Stimulated activated CD4-positive, alpha-beta T cell treated with anti-CD3 and anti-CD28 coated beads, Interleukin-15, amount 100 ng/mL, for 1 hour (primary cell): ENCODE results near the gene DOCK2.
"Not testable (repeated sequence)": the region's sequence is repeated elsewhere in the genome, so short reads cannot be mapped to it uniquely, and the experiment has no call there.

Experiments used
- DNase-seq, 2 donors: peaks; one replicate each; pipeline ENCODE4 v3.0.0-alpha.2; 2020; ENCODE audit warnings: low read depth in 1 of 2, low spot score in 1 of 2

The DOCK2 gene

GRCh38 chr5:170078931-170079330, 441.9 kb downstream of the DOCK2 start:
- no peak for DNase-seq

- DNase-seq: no peak
These were observed 443.1 kb downstream of the DOCK2 start for GRCh38 chr5:170080217-170080616.

GRCh38 chr5:170080786-170081445, 443.8 kb downstream of the DOCK2 start:
- DNase-seq: no peak

- no peak for DNase-seq
These were observed 444.5 kb downstream of the DOCK2 start for GRCh38 chr5:170081616-170082015.

- DNase-seq: no peak
These were observed 445.6 kb downstream of the DOCK2 start for GRCh38 chr5:170082701-170083100.

- no peak for DNase-seq
These were observed 450.2 kb downstream of the DOCK2 start for GRCh38 chr5:170087168-170087817.

- DNase-seq: no peak
These were observed 455.5 kb downstream of the DOCK2 start for GRCh38 chr5:170092455-170093101.

GRCh38 chr5:170094329-170094728, 457.3 kb downstream of the DOCK2 start:
- not testable (repeated sequence) for DNase-seq

GRCh38 chr5:170095646-170096045, 458.6 kb downstream of the DOCK2 start:
- no peak for DNase-seq

GRCh38 chr5:170097934-170098333, 460.9 kb downstream of the DOCK2 start:
- no peak for DNase-seq

GRCh38 chr5:170100066-170100943, 463.2 kb downstream of the DOCK2 start:
- peak; percentile 15 to 40 for DNase-seq

- DNase-seq: no peak
These were observed 466.4 kb downstream of the DOCK2 start for GRCh38 chr5:170103447-170103846.

- DNase-seq: no peak
These were observed 467.2 kb downstream of the DOCK2 start for GRCh38 chr5:170104299-170104698.

GRCh38 chr5:170104710-170105109, 467.6 kb downstream of the DOCK2 start:
- DNase-seq: no peak

- no peak for DNase-seq
These were observed 468.9 kb downstream of the DOCK2 start, which contains the start of gene FOXI1 for GRCh38 chr5:170105642-170106611. Gene FOXI1 (plus strand): TSS chr5:170105897. CDS start chr5:170105958, 61 bp downstream.

GRCh38 chr5:170107674-170108073, 470.6 kb downstream of the DOCK2 start:
- no peak for DNase-seq

GRCh38 chr5:170108266-170108785, 471.3 kb downstream of the DOCK2 start:
- no peak for DNase-seq

- no peak for DNase-seq
These were observed 472.3 kb downstream of the DOCK2 start for GRCh38 chr5:170109059-170110031.
